GM12872 (cell line): Measurements from ENCODE around the gene SLC22A8.

Source experiments
- CTCF ChIP-seq: IDR thresholded peaks from 3 replicates; pipeline ENCODE4 v1.5.1; 2011; ENCODE audit warnings: low read depth, mild to moderate bottlenecking, low read length, moderate library complexity; ENCODE audit not compliant: insufficient read depth

Gene SLC22A8

GRCh38 chr11:62984451-62984991 is 31.1 kb downstream of the SLC22A8 start, which contains the start of gene SLC22A6:
TSS of gene SLC22A6 (minus strand) at chr11:62984967. CDS start at chr11:62984690, 277 bp downstream.
- TF ChIP-seq CTCF: no peak

DNA sequence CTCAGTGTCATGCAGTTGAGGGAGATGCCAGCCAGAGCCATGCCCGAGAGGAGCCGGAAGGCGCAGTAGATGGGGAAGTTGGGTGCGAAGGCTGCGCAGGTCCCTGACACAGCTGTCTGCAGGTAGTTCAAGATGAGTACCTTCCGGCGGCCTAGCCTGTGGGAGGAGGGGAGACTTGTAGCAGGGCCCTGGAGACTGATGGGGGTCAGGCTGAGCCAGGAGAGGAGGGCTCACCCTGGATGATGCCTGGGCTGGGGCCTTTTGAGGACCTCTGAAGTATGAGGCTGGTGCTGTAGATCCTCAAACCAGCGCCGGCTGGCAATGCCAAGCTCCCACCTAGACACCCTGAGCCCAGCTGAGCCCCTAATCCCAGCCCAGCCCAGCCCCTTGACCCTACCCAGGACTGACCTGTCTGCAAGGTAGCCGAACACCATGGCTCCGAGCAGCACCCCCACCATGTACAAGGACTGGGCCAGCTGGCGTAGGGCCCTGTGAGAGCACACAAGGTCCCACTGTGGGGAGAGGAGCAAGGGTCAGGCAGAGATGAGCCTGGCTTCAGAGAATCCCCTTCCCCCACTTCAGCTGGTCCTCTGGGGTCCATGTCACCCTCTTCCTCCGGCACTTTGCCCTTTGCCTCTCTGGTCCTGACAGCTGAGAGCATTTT is 32.0 kb downstream of the SLC22A8 start:
- TF ChIP-seq CTCF: no peak

DNA sequence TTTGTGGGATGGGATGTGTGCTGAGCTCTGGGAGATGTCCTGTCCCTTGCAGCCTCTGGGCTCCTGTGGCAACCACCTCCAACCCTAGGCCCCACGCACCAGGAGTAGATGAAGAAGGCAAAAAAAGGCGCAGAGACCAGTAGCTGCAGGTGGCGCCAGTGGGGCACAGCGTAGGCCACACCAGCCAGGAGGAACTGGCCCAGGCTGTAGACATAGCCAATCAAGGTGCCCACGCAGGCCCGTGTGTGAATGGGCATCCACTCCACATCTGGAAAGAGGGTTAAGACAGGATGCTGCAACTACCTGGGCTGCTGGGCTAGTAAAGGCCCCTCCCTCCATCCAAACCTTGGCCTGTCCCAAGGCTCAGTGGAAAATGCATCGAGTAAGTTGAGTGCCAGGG is 33.9 kb downstream of the SLC22A8 start:
- TF ChIP-seq CTCF: peak; percentile 17; the same call in 1 of the 3 replicates

DNA sequence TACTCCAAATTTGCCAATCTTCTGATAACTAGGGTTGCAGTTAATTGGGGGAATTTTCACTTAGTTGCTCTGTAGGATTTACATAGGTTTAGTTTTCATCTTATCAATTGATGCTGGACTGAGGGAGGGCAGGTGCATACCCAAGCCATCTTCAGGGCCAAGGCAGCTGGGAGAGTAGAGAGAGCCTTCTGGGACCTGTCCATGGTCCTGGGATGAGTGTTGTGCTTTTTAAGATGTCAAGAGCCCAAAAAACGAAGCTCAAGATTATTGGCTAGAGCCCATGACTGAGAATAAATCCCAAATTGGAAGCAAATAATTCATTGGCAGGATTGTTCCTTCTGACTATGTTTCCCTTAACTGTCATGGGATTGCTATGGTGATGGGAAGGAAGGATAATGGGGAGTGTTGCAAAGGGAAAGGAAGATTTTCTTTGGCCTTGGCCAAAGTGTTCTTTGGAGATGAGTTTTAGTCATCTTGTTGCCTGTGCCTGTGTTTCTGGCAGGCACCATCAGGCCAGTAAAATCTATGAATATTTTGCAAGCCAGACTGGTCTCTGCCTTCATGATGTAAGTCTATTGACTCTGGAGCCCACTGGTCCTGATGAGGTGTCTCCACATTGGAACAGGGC is 35.4 kb downstream of the SLC22A8 start:
- no peak for TF ChIP-seq CTCF

DNA sequence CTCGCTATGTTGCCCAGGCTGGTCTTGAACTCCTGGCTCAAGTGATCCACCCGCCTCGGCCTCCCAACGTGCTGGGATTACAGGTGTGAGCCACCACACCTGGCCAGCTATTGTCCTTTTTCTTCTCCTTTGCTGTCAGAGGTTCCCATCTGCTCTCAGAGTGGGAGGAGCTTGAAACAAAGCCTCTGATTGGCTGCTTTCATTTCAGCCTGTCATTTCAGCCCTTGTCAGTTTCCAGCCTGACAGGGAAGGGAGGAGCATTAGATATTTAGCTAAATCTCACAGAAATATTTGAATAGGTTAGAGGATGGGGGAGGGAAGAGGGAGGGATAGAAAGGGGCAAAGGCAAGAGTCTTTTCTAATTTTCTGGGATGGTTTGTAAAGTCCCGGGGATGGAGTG is 39.5 kb downstream of the SLC22A8 start:
- no peak for TF ChIP-seq CTCF

GRCh38 chr11:62974848-62975522 is 40.7 kb downstream of the SLC22A8 start:
- TF ChIP-seq CTCF: peak; percentile 68

GRCh38 chr11:62965574-62965973 is 50.1 kb downstream of the SLC22A8 start:
- no peak for TF ChIP-seq CTCF
